HUDEP-2 (cell line): ENCODE measurements around the gene RNF39.
A peak's percentile ranks its signal among the peaks of the same experiment; 100 is the strongest.
"Not testable (repeated sequence)": the region's sequence is repeated elsewhere in the genome, so short reads cannot be mapped to it uniquely, and the experiment has no call there.

Experiments
- DNase-seq, 76 experiments: peaks; one replicate each; lab custom pipeline; 2025; ENCODE audit not compliant: unreplicated experiment in 76 of 76; lab: John Stamatoyannopoulos, UW

Gene RNF39, protein sequence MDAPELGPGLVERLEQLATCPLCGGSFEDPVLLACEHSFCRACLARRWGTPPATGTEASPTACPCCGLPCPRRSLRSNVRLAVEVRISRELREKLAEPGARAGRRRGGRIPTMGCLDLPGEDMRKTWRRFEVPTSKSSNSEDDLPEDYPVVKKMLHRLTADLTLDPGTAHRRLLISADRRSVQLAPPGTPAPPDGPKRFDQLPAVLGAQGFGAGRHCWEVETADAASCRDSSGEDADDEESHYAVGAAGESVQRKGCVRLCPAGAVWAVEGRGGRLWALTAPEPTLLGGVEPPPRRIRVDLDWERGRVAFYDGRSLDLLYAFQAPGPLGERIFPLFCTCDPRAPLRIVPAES

DNA sequence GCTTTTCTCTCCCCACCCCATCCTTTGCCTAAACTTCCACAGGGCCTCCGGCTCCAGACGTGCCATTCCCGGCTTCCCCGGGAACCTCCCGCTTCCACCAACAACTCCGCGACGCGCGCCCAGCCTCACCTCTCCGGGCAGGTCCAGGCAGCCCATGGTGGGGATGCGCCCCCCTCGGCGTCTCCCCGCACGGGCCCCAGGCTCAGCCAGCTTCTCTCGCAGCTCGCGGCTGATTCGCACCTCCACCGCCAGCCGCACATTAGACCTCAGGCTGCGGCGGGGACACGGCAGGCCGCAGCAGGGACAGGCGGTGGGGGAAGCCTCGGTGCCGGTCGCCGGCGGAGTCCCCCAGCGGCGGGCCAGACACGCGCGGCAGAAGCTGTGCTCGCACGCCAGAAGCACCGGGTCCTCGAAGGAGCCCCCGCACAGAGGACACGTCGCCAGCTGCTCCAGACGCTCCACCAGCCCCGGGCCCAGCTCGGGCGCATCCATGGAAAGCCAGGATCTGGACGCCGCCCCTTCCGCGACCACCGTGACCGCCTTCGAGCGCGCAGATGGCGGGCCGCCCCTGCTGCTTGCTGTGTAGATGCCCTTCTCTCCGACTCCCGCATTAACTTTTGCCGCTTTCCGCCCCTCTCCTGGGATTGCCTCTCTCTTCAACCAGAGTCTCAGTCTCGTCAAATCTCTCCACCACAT is at the start of gene RNF39:
TSS of gene RNF39 (minus strand) at position 676 of the 696 bp plus-strand sequence. CDS start at position 492, 184 bp downstream.
- DNase-seq = no peak

DNA sequence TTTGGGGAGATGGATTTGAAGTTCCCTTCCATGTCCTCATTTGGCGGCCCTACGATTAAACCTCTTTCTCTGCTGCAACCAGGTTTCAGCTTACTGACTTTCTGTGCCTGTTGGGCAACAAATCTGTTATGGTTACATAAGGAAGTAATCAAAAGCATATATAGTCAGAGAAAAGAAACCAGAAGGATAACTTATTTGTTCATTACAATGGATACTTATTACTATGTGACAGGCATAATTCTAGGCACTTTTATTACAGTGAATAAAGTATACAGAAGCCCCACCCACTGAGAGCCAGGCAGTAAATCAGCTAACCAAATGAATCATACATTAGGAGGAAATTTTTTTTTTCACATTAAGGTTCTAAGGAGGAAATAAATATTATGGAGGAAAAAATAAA is 46.9 kb upstream of the RNF39 start:
- DNase-seq = no peak

DNA sequence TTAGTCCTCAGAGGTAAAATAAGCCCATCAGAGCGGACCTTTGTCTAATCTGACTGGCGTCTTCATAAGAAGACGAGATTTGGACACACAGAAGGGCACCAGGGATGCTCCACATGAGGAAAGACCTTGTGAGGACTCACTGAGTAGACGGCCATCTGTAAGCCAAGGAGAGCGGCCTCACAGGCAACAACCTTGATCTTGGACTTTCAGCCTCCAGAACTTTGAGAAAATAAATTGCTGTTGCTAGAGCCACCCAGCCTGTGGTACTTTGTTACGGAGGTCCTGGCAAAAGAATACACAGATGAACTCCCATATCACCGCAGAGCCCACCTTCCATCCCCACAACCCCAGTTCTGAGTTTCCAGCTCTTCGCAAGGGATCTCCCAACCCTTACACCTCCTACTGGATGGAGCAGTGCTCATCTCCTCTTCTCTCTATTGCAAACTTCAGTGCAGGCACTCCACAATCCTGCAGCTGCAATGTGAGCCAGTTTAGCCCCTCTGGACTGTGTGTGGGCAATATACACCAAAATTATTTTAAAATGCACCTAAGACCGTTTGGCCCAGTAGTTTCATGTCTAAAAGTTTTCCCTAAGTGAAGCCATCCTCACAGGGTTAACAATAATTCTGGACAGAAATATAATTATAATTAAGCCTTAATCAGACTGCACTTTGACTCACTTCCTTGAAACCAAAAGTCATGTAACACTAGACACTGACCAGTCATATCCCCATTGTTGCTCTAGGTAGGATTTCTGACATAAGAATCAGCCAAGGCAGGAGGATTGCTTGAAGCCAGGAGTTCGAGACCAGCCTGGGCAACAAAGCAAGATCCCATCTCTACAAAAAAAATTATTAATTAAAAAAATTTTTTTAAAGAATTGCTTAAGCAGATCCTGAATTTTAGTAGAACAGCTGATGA is 46.1 kb upstream of the RNF39 start:
- no peak for DNase-seq

DNA sequence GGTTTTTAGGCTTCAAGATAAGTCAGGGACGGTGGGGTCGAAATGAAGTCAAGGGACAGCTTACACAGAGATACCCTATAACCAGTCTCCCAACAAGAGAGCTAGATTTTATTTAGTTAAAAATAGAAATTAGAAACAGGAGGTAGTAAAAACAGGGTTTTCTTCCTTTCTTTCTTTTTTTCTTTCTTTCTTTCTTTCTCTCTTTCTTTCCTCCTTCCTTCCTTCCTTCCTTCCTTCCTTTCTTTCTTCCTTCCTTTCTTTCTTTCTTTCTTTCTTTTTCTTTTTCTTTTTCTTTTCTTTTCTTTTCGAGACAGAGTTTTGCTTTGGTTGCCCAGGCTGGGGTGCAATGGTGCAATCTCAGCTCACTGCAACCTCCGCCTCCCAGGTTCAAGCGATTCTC is 43.1 kb upstream of the RNF39 start:
- DNase-seq = not testable (repeated sequence)

DNA sequence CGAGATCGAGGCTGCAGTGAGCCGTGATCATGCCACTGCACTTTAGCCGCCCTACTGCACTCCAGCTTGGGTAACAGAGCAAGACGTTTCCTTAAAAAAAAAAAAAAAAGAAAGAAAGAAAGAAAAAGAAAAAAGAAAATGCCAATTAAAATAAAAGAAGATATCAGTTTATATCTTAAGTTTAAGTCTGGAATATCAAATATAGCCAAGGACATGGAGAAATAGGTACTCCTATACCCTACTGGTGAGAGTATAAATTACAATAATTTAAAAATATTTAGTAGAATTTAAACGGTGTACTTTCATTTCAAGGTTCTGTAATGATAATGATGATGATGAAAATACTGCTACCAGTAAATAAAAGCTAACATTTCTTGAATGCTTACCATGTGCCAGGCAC is 41.2 kb upstream of the RNF39 start:
- no peak for DNase-seq

DNA sequence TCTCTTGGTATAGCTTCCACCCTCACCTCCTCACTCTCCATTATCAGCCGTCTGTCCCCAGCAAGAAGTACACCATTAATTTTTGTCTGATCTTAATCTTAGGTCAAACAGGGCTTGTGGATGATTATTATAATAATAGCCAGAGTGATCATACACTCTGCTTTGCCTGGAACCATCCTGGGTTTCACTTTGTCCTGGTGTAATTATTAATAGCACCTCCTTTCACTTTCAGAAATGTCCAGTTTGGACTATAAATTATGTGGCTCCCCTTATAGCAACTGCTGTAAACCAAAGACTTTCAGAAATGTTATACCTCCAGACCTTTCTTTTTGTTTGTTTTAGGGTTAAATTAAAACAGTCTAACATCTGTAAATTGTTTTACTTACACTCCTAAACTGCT is 38.3 kb upstream of the RNF39 start:
- DNase-seq = no peak

DNA sequence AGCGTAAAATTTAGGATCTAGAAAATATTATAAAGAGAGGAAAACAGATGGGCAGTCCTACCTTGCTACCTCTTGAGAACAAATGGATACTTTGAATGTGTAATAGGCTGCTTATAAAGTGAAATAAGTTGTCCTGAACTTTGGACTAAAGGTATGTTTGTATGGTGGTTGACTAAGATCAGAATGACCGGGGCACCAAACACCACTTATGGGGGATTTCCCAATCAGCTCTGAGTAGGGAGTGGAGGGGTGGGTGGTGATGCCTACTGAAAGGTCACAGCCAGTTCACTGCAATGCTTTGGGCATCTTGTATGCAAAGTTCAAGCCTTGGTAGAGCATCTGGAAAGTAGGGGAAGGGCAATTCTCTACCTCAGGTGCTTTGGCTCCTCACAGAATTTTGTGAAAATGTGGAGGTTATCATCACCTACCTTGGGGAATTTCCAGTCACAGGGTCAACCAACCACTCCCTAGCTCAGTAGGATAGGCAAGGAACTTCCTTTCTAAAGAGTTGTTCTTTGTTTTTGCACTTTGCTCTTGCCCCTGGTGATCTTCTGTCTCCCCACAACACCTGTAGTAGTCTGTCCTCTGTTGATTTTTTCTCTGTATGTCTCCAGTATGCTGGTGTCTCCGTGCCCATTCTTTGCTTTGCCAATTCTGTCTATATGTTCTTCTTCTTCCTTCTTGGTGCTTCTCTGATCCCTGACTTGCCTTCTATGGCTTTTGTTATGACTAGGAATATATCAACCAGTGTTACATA is 37.6 kb upstream of the RNF39 start, which contains the start of gene TRIM31:
TSS of gene TRIM31 (minus strand) at position 88 of the 757 bp plus-strand sequence. CDS start 285 bp downstream, outside the sequence.
- DNase-seq = no peak

DNA sequence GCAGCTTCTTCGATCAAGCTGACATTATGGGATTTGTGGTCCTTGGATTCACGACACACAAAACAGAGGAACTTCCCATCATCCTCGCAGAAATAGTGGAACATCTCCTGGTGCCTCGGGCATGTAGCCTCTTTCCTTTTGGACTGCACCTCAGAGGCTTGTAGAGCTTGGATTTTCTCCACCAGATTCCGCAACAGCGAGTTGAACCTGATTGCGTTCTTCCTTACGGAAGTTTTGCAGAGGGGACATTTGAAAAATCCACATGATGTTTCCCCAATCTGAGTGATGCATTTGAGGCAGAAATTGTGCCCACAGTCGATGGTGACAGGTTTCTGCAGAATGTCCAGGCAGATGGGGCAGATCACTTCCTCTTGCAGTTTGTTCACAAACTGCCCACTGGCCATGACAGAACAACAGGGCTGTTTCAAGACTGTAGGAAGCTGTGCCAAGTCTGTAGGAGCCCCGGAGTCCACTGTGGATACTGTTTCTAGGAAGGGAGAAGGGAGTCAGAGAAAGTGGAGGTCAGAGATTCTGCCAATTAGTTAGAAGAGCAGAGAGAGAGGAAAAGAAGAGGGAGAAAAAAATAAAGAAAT is 36.9 kb upstream of the RNF39 start:
- no peak for DNase-seq

DNA sequence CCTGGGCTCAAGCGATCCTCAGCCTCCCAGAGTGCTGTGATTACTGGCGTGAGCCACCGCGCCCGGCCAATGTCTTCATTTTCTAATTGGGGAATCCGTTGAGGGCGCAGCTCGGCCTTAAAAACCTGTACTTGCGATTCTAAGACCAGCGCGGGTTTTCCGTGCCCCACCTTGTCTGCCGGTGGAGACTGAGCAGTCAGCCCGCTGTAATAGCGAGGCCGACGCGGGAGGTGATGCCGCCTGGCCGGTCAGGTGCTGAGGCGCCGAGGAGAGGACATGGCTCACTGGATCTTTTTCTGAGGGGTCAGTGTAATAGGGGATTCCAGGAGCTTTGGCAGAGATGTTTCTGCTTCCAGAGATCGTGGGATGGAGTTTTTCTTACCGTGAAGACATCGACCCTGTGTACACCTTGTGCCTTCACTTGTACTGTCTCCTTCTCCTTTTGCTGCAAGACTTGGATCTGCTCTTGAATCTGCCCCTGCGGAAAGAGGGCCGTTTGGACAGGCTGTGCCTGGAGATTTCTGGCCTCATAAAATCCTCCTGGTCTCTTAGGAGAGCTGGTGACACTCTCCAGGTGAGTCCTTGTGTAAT is 35.8 kb upstream of the RNF39 start:
- no peak for DNase-seq

DNA sequence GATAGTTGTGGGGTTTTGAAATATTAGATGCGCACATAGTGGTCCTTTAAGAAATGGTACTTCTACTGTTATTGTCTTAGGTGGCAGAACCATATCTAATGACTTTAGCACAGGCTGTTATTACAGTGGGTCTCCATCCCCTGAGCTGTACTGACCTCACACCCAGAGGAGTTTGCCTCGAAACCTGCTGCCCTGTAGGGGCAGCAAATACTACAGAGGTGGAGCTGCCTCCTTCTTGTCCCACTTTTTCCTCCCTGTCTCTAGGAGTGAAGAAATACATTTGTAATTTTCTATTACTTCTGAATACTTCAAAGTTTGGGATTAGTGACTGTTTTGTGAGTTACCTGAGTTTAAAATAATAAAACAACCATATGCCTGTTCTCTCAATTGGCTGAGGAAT is 29.1 kb upstream of the RNF39 start:
- DNase-seq = peak in 1 of 76 experiments; percentile 18

DNA sequence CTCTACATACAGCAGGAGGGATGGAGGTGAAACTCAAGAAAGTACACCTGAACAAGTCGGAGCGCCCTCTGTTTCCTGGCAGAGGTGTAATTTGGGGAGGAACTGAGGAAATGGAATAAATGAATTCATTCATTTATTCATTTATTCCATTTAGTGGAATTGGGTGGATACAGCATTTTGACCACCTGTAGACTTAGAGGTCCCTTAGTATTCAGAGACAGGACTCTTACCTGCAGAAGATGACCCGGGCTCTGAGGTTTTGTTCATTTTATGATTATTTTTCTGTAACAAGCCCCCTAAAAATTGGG is 28.3 kb upstream of the RNF39 start:
- no peak for DNase-seq

DNA sequence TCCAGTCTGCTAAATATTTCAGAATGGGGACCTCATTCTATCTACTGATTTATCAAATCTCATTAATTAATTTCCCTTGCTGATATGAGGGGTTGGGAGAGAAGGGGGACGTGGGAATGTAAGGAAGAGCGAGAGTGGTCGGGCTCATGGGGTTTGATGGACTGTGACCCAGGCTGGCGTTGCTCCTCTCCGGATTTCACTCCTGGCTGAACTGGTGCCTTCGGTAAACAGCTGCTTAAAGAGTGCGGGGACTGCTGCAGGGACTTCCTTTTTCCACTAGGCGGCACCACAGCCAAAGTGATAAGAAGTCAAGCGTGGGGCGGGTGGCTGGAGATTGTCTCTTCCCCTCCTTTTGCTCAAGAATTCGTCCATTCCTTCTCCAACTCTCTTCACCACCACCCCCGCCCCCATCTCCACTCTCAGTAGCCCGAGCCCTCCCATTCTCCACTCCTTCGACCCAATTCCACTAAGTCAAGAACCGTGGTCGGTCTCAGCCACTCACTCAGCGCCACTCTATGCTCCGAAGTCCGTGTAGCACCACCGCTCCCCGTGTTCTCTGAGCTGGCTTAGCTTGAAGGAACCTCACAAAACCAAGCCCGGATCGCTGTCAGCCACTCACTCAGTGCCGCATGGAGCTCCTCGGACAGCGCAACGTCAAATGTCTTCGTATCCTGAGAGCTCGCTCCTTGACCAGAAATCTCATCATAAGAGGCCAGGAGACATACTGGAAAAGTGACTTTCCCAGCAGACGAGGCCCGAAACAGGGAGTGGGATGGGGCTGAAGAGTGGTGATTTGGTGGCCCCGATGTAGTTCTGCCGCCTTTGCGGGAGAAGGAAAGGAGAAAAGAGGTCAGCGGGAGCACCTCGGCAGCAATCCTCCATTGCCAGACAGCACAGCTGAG is 27.7 kb upstream of the RNF39 start:
- peak in 74 of 76 experiments; percentile 36 to 91 (median 73) for DNase-seq

DNA sequence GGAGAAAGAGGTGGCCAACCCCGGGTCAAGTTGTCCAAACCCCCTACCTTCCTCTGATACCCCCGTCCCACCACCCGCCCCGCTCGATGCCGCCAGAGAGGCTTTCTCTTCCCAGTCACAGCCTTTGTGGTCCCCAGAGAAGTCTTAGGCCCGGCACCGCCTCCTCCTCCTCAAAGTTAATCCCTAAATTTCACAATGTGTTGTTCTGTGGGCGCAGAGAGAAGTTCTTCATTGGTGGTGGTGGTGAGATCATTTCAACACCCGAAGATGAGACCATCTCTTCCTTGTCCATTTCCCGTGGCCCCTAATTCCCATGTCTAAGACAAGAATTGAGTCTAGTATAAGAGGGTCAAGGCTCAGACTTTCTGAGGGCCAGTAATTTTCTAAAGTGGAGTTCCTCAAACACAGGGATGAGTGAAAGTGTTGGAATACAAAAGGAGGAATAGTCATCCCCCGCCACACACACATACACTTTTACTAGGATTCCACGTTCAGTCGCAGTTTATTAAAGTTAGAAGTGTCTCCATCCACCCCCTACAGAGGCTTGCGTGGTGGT is 26.9 kb upstream of the RNF39 start:
- no peak for DNase-seq

DNA sequence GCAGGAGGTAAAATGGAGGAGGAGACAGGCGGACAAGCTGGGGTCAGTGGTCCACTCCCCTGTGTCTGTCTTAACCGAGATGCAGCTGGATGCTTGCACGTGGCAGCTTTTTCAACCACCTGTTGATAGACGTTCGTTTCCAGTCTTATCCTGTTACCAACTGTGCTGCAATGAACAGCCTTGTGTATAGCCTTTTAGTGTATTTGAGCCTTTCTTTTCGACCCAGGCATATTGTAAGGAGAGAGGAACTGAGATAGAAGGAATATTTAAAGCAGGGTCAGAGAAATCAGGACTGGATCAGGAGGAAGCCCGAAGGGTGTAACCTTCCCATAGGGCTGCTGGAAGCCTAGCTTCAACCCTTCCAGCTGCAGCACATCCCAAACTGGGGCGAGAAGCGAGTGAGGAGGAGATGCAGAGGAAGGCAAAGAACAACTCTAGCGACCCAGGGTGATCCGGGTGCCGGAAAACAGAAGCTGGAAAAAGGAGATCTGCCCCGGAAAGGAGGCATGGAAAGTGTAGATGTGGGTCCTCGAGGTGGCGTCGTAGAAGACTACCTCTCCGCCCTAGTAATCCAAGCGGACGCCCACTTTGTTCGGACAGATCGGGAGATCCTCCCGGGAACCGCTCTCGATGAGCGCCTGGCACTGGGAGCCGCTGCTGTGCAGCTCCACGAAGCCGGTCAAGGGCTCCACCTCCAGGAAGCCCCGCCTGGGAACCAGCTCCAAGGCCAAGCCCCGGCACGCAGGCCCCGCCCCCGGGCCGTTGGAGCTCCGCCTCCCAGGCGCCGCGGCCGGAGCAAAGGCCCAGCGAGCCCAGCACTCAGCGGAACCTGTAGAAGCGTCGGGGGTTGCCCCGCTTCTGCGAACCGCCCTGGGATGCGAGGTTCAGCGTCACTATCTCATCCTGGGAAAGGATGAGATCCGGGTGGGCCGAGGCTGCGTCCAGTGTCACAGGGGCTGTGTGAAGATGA is 26.2 kb upstream of the RNF39 start:
- peak in 73 of 76 experiments; percentile 23 to 88 (median 69) for DNase-seq

DNA sequence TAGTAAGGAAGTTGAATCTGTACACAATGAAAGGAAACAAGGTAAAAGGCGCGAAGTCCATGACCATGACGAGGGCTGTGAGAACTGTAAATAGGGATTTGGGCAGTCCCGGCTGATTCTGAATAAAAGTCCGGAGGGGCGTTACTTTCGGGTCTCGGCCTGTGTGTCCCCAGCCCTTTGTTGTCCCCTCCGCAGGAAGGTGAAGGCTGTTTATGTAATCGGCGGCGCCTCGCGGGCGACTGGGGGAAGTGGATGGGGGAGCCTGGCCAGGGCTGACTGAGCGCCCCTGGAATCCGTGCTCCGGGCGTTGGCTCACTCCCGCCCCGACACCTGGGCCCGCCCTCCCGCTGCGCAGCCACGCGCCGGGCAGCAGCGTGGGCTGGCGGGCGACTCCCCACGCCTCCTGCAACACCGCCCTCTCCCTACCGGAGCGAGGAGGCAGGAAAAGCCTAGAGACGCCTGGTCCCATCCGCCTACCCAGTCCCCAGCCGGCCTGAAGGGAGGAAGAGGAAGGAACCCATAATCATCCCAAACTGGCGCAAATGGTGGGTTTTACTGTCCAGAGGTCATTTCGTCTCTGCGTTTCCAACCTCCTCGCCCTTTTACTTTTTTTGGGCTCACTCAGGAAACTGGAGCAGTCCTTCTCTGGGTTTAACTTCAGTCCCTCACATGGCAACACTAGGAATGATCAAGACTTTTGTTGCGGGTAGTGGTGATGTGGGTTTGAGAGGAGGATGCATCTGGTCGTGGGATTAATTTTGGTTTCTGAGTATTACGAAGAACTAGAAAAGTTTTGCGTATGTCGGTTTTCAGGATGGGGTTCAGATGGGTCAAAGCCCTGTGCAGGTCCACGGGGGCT is 25.2 kb upstream of the RNF39 start:
- DNase-seq = no peak

DNA sequence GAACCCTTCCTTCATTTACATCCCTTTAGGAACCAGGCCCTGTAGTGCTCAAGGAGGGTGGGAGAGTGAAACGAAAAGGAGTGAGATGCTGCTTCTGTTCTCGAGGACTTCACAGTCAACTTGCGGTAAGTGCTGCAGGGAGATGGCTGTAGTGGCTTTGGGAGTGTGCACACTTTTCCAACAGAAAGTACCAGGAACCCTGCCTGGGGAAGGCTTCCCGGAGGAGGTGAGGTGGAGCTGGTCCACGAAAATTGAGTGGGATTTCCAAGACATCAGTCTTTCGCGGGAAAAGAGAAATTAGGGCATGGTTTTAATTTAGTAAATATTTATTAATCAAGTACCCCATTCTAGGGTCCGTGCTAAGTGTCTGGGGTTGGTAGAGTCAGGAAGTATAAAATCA is 24.6 kb upstream of the RNF39 start:
- no peak for DNase-seq
